GM21737 (cell line): Measurements from ENCODE around the gene CACYBP.

ENCODE experiments used
- ATAC-seq: cut with Tn5 transposase; IDR thresholded peaks from one replicate; pipeline ENCODE4 v1.9.1; 2021; ENCODE audit warnings: mild to moderate bottlenecking, moderate library complexity; ENCODE audit not compliant: unreplicated experiment

Gene CACYBP

DNA sequence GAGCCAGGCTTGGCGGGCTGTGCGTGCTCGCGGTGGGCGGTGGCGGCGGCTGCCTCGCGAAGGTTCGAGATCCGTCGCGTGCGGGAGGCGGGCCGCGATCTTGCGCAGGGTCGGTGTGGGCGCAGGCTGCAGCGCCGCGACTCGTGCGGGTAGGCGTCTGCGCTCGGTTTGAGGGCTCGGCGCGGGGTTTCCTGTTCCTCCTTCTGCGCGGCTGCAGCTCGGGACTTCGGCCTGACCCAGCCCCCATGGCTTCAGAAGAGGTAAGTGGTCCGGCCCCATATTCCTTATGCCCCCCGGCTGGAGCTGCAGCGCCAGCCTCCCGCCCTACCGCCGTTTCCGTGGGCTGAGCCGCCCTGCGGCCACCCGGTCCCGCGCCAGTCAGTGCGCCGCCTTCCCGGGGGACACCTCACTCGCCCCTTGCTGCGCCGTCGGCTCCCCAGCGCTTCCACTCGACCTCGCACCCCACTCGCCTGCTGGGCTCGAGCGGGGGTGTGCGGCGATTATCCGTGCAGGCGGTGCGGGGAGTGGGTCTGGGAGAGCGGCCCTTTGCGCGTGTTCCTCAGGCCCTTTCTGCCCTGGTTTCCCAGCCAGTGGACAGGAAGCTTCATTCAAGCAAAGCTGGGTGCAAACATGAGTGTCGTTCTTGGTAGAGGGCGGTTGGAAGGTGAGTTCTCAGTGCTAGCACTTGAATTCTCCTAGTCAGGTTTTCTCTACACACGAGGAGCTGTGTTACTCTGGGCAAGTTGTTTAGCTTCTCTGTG is at the start of gene CACYBP:
CACYBP (plus strand) TSS at position 12 of the 761 bp plus-strand sequence; CDS start at position 246, 234 bp downstream.
- peak; percentile 10 for ATAC-seq

DNA sequence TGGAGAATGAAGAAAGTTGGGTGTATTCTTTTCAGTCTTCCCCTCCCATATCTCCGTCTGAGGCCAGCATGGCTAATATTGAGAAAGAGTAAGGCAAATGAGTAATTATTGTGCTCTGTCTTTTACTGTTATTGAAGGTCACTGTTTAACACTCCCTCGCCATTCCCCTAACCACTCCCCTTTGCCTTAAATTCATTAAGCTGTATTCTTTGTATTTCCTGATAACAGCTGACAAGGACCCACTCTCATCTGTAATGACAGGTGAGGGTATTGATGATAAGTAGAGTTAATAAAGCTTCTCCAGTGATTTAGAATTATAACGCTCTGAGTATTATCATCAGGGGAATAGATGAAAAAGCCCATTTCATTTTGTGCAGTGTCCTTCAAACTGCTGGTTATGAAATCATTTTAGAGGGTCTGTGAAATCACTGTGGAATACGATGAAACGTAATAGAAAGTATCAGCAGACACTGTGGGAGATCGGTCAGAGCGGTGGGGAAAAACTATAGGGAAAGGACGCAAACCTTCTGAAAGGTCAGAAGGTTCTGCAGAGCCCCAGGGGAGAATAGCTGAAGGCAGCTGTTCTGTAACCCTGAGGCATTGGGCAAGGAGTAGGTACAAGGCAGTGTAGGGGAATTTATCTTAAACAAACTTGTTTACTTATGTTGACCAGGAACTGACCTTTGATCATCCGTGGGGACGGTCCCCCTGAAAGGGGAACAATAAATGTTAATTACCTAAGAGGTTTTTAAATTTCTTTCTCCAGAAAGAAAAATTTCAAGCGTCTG is 46.3 kb upstream of the CACYBP start:
- ATAC-seq, result no peak

DNA sequence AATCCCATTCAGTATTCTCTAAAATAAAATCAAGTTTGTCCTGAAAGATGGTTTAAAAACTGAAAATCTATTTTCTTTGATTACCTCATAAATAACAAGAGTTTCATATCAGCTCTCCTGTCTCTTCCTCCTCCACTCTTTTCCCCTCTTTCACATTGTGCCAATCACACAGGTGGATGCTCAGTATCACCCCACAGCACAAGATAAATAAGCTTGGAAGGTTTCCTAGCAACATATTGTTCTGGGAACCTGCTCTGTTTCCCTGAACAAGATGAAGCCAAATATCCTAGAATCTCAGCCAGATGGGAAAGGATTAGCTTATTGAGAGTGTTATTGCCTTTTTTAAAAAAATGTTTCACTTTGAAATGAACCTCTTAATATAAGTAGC is 45.7 kb upstream of the CACYBP start:
- no peak for ATAC-seq

- ATAC-seq, result no peak
Observed at GRCh38 chr1:174954671-174955669, 44.8 kb upstream of the CACYBP start.

DNA sequence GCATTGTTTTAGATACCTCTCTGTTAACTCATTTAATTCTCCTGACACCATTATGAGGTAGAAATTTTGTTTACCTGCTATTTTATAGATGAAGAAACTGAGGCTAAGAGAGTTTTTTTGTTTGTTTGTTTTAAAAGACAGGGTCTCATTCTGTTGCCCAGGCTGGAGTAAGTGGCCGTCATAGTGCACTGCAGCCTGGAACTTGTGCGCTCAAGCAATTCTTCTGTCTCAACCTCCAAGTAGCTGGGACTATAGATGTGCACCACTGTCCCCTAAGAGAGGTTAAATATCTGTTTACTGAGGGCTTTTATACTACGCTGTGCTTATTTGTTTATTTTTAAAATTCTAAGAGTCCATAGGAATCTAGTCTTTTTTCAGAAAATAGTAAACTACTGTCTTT is 43.7 kb upstream of the CACYBP start:
- ATAC-seq, result no peak

DNA sequence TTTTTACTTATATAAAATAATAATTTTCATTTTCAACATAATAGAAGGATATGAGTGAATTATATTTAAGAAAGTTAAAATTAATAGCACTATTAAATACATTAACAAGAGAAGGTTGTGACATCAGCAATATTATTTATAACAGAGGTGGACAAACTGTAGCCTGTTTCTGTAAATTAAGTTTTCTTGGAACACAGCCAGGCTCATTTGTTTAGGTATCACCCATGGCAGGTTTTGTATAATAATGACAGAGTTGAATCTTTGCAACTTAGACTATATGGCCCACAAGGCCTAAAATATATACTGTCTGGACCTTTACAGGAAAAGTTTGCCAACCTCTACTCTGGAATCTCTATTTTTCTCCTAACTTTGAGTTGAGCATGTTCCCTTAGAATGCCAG is 42.8 kb upstream of the CACYBP start:
- ATAC-seq, result no peak

- ATAC-seq, result no peak
Observed at GRCh38 chr1:174957829-174958228, 41.9 kb upstream of the CACYBP start.

DNA sequence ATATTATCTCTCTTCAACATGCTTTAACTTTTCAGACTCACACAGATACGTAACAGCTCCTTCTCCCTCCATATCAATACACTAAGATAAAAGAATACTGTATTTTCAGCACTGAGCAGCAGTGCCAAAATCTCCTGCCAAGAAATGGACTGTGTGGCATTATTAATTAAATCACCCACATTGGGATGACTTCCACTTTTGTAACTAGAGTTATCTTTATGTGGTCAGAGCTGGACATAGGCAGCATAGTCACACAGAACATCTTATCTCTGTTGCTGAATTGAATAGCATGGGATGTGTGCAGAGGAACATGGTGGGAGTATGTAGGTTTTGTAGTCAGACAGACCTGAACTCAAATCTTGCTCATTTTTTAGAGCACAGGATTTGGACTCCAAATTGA is 41.4 kb upstream of the CACYBP start:
- ATAC-seq, result no peak

GRCh38 chr1:174960362-174960761 is 39.4 kb upstream of the CACYBP start:
- ATAC-seq, result no peak

- ATAC-seq, result no peak
Observed at GRCh38 chr1:174963529-174964125, 36.1 kb upstream of the CACYBP start.

GRCh38 chr1:174964261-174964971 is 35.3 kb upstream of the CACYBP start:
- ATAC-seq, result no peak

GRCh38 chr1:174964972-174965361 is 34.8 kb upstream of the CACYBP start:
- no peak for ATAC-seq

- ATAC-seq, result no peak
Observed at GRCh38 chr1:174965362-174966007, 34.3 kb upstream of the CACYBP start.

GRCh38 chr1:174966008-174966572 is 33.7 kb upstream of the CACYBP start:
- ATAC-seq, result no peak

GRCh38 chr1:174967845-174968705 is 31.7 kb upstream of the CACYBP start:
- no peak for ATAC-seq

DNA sequence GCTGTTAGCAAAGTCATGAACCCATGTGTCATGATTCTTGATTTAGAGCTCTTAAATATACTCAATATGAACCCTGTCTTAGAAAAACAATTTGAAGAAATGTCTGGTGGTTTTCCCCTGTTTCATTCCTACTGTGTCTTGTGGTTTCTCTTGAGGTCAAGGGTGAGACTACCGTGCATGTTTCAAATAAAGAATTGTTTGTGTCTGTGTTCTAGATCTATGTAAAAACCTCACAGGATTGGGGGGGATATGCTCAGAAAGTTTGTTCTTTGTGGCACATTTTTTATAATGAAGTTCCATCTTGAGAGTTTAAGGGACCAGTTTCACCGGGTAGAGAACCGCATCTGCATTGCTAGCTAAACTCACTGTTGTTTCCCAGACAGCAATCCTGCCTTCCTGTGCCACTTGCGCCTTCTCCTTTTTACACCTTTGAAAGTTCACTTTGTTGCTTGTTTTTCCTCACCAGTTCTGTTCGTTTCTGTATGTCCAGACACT is 30.9 kb upstream of the CACYBP start:
- peak; percentile 58 for ATAC-seq

DNA sequence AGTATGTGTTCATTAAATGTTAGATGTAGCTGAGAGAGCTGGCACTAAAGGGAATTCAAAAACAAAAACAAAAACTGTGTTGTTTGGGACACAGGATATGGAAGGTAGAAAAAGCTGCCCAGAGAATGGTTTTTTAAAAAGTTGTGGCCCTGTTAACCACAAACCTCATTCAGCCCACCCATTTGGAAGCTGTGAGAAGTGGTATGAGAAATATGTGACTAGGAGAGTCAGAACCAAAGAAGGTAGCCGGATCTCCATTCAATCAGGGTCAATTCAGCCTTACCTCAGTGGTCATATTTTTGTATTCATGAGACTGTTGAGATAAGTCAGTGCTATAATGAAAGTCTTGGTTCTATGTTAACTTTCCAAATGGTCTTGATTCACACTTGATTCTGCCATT is 29.8 kb upstream of the CACYBP start:
- ATAC-seq, result no peak

- no peak for ATAC-seq
Observed at GRCh38 chr1:174971466-174971865, 28.3 kb upstream of the CACYBP start.
